Activated CD4-positive, alpha-beta T cell treated with anti-CD3 and anti-CD28 coated beads, Interleukin-2, amount 10 ng/mL, durations not matched to agents 7 days and 5 days (primary cell): ENCODE results near the gene SLC25A51. TPM values are rescaled to one million over a fixed set of nuclear protein-coding genes. Genes with fewer than 3 reads are reported as not detected.

Experiments
- CTCF ChIA-PET: fragments of 350-600 bp; sonication (Branson Sonifier 250); formaldehyde crosslinking; loops from one replicate; lab custom pipeline; 2021; ENCODE audit warnings: antibody characterized with exemption; lab: Charles Lee
- POLR2A ChIA-PET: fragments of 350-600 bp; sonication (Branson Sonifier 250); formaldehyde crosslinking; loops from one replicate; lab custom pipeline; 2021; ENCODE audit warnings: antibody characterized with exemption; lab: Charles Lee
- DNase-seq: peaks from one replicate; pipeline ENCODE4 v3.0.0-alpha.2; 2020
- H3K27ac Mint-ChIP-seq: one replicate; pipeline ENCODE4 v1.8.0; 2021; ENCODE audit warnings: mild to moderate bottlenecking, moderate library complexity, mixed read lengths
- H3K27me3 Mint-ChIP-seq: one replicate; pipeline ENCODE4 v1.8.0; 2021; ENCODE audit warnings: mixed read lengths
- H3K36me3 Mint-ChIP-seq: one replicate; pipeline ENCODE4 v1.8.0; 2021; ENCODE audit warnings: low read depth, mixed read lengths
- H3K4me1 Mint-ChIP-seq: one replicate; pipeline ENCODE4 v1.8.0; 2021; ENCODE audit warnings: mixed read lengths
- H3K4me3 Mint-ChIP-seq: one replicate; pipeline ENCODE4 v1.8.0; 2021; ENCODE audit warnings: mild to moderate bottlenecking, moderate library complexity, mixed read lengths
- H3K9me3 Mint-ChIP-seq: one replicate; pipeline ENCODE4 v1.8.0; 2021; ENCODE audit warnings: mixed read lengths
- total RNA-seq, 2 experiments: library from RNA; stranded (reverse); gene quantifications; one replicate each; pipeline ENCODE4 v1.2.3, GENCODE V29; 2021

SLC25A51 gene
- total RNA-seq, 2 experiments from 2014 or later, result 30.5 to 36.8 TPM

GRCh38 chr9:37944671-37945481, 40.9 kb upstream of the SLC25A51 start:
- H3K4me3 Mint-ChIP-seq, result no peak overlapping the region

GRCh38 chr9:37944266-37944650, 40.3 kb upstream of the SLC25A51 start:
- ChIA-PET CTCF (interaction anchor here (0.9 kb wide), 1 partner anchor 10 kb away, joined by 3 read pairs; no protein-coding TSS in a partner anchor), POLR2A (no interaction called here)
- Mint-ChIP-seq H3K27ac (no peak overlapping the region), H3K4me3 (no peak overlapping the region), H3K36me3 (no peaks in the 10 kb centered on the region), H3K27me3 (no peaks in the 10 kb centered on the region), H3K4me1 (no peaks in the 10 kb centered on the region), H3K9me3 (no peaks in the 10 kb centered on the region)
- DNase-seq, result no peak

More at GRCh38 chr9:37944671-37945481, 40.9 kb upstream of the SLC25A51 start:
- Mint-ChIP-seq H3K27ac (no peak overlapping the region), H3K4me1 (no peaks in the 10 kb centered on the region), H3K9me3 (no peaks in the 10 kb centered on the region), H3K36me3 (no peaks in the 10 kb centered on the region), H3K27me3 (no peaks in the 10 kb centered on the region)
- DNase-seq, result no peak
- POLR2A ChIA-PET, result no interaction called here
- CTCF ChIA-PET, result interaction anchor here (0.9 to 1.6 kb wide), 3 partner anchors 10 to 116 kb away, joined by 3 read pairs; no protein-coding TSS in a partner anchor

GRCh38 chr9:37943345-37944265, 39.7 kb upstream of the SLC25A51 start:
- H3K9me3 Mint-ChIP-seq, result no peaks in the 10 kb centered on the region
- no peaks in the 10 kb centered on the region for H3K4me1 Mint-ChIP-seq
- ChIA-PET POLR2A (interaction anchor here (0.6 kb wide), 1 partner anchor 29 kb away, joined by 4 read pairs; no protein-coding TSS in a partner anchor), CTCF (interaction anchor here (1.8 kb wide), 1 partner anchor 11 kb away, joined by 7 read pairs; no protein-coding TSS in a partner anchor)
- no peaks in the 10 kb centered on the region for H3K36me3 Mint-ChIP-seq
- no peaks in the 10 kb centered on the region for H3K27me3 Mint-ChIP-seq
- H3K27ac Mint-ChIP-seq, result no peak overlapping the region
- H3K4me3 Mint-ChIP-seq, result no peak overlapping the region
- no peak for DNase-seq

GRCh38 chr9:37942621-37943344, 38.9 kb upstream of the SLC25A51 start:
- ChIA-PET POLR2A (interaction anchor here (0.6 kb wide), 1 partner anchor 28 kb away, joined by 4 read pairs; no protein-coding TSS in a partner anchor), CTCF (interaction anchor here (1.8 kb wide), 1 partner anchor 10 kb away, joined by 7 read pairs; no protein-coding TSS in a partner anchor)
- no peaks in the 10 kb centered on the region for H3K4me1 Mint-ChIP-seq
- no peaks in the 10 kb centered on the region for H3K27me3 Mint-ChIP-seq
- H3K36me3 Mint-ChIP-seq, result no peaks in the 10 kb centered on the region
- no peak overlapping the region for H3K4me3 Mint-ChIP-seq
- no peak for DNase-seq
- no peaks in the 10 kb centered on the region for H3K9me3 Mint-ChIP-seq
- H3K27ac Mint-ChIP-seq, result no peak overlapping the region

- CTCF ChIA-PET, result no interaction called here
Observed at GRCh38 chr9:37941253-37941652, 37.3 kb upstream of the SLC25A51 start.

GRCh38 chr9:37939575-37940095, 35.7 kb upstream of the SLC25A51 start:
- H3K27me3 Mint-ChIP-seq, result no peaks in the 10 kb centered on the region
- no peak overlapping the region for H3K27ac Mint-ChIP-seq
- ChIA-PET POLR2A (no interaction called here), CTCF (interaction anchor here (0.6 kb wide), 1 partner anchor 320 kb away, joined by 3 read pairs; no protein-coding TSS in a partner anchor)
- H3K9me3 Mint-ChIP-seq, result no peaks in the 10 kb centered on the region
- no peaks in the 10 kb centered on the region for H3K36me3 Mint-ChIP-seq
- H3K4me3 Mint-ChIP-seq, result no peak overlapping the region
- no peaks in the 10 kb centered on the region for H3K4me1 Mint-ChIP-seq
- DNase-seq, result no peak

More at GRCh38 chr9:37941253-37941652, 37.3 kb upstream of the SLC25A51 start:
- H3K9me3 Mint-ChIP-seq, result no peaks in the 10 kb centered on the region
- no peak overlapping the region for H3K4me3 Mint-ChIP-seq
- no peaks in the 10 kb centered on the region for H3K36me3 Mint-ChIP-seq
- POLR2A ChIA-PET, result no interaction called here
- H3K27me3 Mint-ChIP-seq, result no peaks in the 10 kb centered on the region
- DNase-seq, result no peak
- no peaks in the 10 kb centered on the region for H3K4me1 Mint-ChIP-seq
- H3K27ac Mint-ChIP-seq, result no peak overlapping the region

- ChIA-PET POLR2A (no interaction called here), CTCF (no interaction called here)
- no peaks in the 10 kb centered on the region for H3K27me3 Mint-ChIP-seq
- H3K4me1 Mint-ChIP-seq, result no peaks in the 10 kb centered on the region
- no peak overlapping the region for H3K27ac Mint-ChIP-seq
- DNase-seq, result no peak
- H3K4me3 Mint-ChIP-seq, result no peak overlapping the region
- H3K9me3 Mint-ChIP-seq, result no peaks in the 10 kb centered on the region
- no peaks in the 10 kb centered on the region for H3K36me3 Mint-ChIP-seq
Observed at GRCh38 chr9:37938121-37938891, 34.4 kb upstream of the SLC25A51 start.

- no peak overlapping the region for H3K4me3 Mint-ChIP-seq
- no peaks in the 10 kb centered on the region for H3K4me1 Mint-ChIP-seq
- H3K27me3 Mint-ChIP-seq, result no peaks in the 10 kb centered on the region
- no peaks in the 10 kb centered on the region for H3K36me3 Mint-ChIP-seq
- ChIA-PET CTCF (interaction anchor here (0.8 kb wide), 1 partner anchor 57 kb away, joined by 3 read pairs; no protein-coding TSS in a partner anchor), POLR2A (no interaction called here)
- no peak overlapping the region for H3K27ac Mint-ChIP-seq
- DNase-seq, result no peak
- H3K9me3 Mint-ChIP-seq, result no peaks in the 10 kb centered on the region
Observed at GRCh38 chr9:37937366-37937765, 33.4 kb upstream of the SLC25A51 start.

GRCh38 chr9:37936965-37937364, 33.0 kb upstream of the SLC25A51 start:
- ChIA-PET POLR2A (no interaction called here), CTCF (interaction anchor here (0.8 kb wide), 1 partner anchor 58 kb away, joined by 3 read pairs; no protein-coding TSS in a partner anchor)
- H3K9me3 Mint-ChIP-seq, result no peaks in the 10 kb centered on the region
- no peak overlapping the region for H3K4me3 Mint-ChIP-seq
- H3K27ac Mint-ChIP-seq, result no peak overlapping the region
- H3K4me1 Mint-ChIP-seq, result no peaks in the 10 kb centered on the region
- no peaks in the 10 kb centered on the region for H3K36me3 Mint-ChIP-seq
- no peak for DNase-seq
- no peaks in the 10 kb centered on the region for H3K27me3 Mint-ChIP-seq

GRCh38 chr9:37936376-37936775, 32.4 kb upstream of the SLC25A51 start:
- Mint-ChIP-seq H3K9me3 (no peaks in the 10 kb centered on the region), H3K4me1 (no peaks in the 10 kb centered on the region), H3K27ac (no peak overlapping the region), H3K36me3 (no peaks in the 10 kb centered on the region), H3K27me3 (no peaks in the 10 kb centered on the region), H3K4me3 (no peak overlapping the region)
- CTCF ChIA-PET, result no interaction called here
- no peak for DNase-seq
- POLR2A ChIA-PET, result no interaction called here

GRCh38 chr9:37935096-37935495, 31.2 kb upstream of the SLC25A51 start:
- Mint-ChIP-seq H3K36me3 (no peaks in the 10 kb centered on the region), H3K27ac (no peak overlapping the region), H3K4me3 (no peak overlapping the region), H3K4me1 (no peaks in the 10 kb centered on the region), H3K9me3 (no peaks in the 10 kb centered on the region), H3K27me3 (no peaks in the 10 kb centered on the region)
- CTCF ChIA-PET, result interaction anchor here (0.5 to 1.4 kb wide), 2 partner anchors 10 to 27 kb away, joined by 3 to 4 read pairs; no protein-coding TSS in a partner anchor
- POLR2A ChIA-PET, result no interaction called here
- no peak for DNase-seq
